Measurements from ENCODE around the gene LCOR.
A peak's percentile ranks its signal among the peaks of the same experiment; 100 is the strongest.
"Not testable (repeated sequence)": the region's sequence is repeated elsewhere in the genome, so short reads cannot be mapped to it uniquely, and the experiment has no call there.

The LCOR gene

DNA sequence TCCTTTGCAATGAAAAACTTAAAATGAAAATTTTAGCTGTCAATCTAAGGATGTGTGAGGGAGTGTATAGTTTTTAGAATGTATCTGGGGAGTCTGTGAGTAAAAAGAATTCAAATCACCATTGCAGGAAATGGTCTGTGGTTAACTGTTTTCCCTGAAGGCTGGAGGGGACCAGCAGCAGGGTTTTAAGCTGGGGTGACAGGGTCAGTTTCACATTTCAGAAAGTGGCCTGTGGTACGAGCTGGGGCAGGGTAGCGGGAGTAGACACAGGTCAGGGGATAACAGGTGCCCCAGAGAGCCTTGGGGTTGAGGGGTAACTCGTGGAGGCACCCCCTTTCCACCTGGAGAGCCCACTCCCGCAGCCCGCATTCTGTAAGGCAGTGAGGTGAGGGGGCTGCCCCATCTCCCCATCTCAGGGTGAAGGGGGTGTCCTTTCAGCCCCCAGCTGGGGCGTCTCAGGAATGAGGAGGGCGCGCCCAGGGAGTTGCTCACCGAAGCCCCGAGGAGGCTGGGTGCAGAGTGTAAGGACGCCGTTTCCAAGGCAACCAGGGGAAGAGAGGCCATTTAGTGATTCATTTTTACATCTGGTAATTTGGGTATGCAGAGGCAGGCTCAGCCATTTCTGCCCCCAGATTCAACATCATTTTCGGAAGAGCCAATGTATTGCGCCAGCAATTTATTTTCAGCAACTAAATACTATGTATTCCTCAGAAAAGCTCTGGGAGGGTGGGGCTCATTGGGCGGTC is 184.8 kb downstream of the LCOR start:
- peak; percentile 52 to 62 for DNase-seq

GRCh38 chr10:97017474-97017903 is 185.4 kb downstream of the LCOR start:
- DNase-seq = no peak

DNA sequence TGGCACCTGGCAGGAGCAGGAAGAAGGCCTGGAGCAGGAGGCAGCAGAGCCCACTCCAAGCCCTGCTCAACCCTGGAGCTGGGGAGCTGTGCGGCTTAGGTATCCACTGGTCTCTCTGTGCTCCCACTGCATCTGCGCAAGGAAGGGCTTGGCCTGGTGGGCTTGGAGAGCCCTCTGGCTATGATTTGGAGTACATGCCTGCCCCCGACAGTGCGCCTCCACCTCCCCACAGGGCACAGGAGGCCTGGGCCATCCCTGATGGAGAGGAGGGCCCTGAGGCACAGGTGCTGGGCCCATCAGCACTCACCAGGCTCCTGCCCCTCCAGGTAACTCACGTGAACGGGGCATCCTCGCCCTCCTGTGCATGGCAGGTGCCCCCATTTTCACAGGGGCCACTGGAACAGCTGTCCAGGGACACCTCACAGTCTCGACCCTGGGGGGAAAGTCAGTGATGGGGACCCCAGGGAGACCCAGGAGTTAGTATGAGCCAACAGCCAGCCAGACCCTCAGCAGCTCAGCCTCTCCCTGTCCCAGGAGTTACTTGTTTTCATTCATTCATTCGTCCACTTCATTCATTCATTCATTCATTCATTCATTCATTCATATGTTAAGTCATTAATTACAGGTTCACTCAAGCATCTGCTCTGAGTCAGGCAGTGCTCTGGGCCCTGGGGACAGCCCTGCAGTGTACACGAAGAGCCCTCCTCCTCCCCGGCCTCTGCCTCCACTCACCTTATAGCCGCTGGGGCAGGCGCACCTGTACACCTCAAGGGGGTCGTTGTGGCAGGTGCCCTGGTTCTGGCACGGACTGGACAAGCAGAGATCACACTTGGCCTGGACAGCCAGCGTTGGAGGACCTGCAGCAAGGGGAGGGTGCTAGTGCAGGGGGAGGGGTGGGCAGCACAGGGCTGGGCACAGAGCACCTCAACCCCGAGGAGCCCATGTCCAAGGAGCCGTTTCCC is 186.4 kb downstream of the LCOR start:
- no peak for DNase-seq

GRCh38 chr10:97019213-97019844 is 187.2 kb downstream of the LCOR start:
- DNase-seq = no peak

DNA sequence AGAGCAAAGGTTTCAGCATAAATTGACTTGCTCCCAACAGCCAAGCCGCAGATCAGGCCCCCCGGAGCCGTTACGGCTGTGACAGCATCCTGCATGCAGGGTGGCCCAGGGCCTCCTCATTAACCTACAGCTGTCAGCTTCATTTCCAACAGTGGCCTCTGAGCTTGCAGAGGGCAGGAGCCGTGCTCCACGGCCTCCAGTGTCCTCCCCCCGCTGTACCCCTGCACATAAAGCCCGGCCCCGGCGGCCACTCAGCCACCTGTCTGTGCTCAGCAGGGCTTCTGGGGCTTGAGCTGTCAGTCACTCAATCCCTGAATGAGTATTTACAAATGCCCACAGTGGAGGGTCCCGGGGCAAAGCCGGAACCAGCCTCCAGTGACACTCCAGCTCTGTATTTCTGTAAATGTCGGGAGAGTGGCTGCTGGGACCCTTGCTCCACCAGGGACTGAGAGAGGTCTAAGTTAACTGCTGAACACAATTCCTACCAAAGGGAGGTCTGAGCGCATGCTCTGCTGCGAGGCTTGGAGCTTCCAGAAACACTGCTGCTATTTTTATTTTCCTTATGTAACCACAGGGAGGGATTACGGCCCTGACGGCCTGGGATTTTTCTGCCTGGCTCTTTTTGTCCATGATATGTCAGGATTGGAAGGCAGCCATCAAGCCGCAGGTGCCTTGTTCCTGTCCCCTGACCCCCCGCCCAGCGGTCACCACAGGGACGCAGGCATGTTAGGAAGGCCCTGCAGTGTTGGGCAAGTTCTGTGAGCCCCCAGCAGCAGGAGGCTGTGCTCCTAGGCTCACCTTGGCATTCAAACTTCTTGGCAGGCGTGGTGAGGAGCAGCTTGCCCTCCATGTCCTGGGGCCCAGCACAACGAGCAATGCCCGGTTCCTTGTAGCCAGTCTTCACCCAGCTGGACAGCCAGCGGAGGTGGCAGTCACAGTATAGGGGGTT is 188.6 kb downstream of the LCOR start:
- no peak for DNase-seq

DNA sequence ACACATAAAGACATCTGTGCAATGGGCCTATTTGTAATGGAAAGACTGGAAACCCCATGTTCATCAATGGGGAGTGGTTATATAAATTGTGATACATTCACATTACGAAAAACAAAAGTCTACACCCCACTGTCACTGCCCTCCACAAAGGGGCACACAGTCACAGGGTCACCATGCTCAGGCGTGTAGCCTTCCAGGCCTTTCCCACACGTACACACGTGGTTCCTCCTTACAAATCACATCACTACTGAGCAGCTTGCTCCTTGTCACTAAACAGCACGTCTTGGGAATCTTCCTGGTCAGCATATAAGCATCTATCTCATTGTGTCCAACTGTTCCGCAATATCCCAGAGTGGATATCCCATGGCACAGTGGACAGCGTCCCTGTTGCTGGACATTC is 190.5 kb downstream of the LCOR start:
- DNase-seq = no peak

DNA sequence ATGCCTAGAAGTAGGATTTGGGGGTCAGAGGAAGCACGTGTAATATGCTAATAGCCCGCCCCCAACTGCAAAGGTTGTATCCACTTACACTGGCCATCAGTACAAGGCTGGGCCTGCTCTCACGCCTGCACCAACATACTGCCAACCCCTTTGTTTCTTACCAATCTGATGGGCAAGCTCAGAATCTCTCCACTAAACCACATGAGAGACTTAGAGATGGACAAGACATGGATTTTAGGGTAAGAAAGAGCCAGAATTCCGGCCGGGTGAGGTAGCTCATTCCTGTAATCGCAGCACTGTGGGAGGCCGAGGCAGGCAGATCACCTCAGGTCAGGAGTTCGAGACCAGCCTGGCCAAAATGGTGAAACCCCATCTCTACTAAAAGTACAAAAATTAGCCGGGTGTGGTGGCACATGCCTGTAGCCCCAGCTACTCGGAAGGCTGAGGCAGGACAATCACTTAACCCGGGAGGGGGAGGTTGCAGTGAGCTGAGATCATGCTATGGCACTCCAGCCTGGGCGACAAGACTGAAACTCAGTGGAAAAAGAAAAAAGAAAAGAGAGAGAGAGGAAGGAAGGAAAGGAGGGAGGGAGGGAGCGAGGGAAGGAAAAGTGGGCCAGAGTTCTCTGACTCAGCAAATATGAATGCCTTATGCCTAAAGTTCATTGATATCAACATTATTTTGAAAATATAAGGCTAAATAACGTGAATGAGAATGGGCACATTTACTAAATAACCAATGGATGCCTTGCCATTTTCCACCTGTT is 191.5 kb downstream of the LCOR start:
- DNase-seq = no peak

GRCh38 chr10:97024168-97025073 is 192.3 kb downstream of the LCOR start:
- no peak for DNase-seq

- peak; percentile 57 to 69 for DNase-seq
Measured at GRCh38 chr10:97025613-97026242, 193.6 kb downstream of the LCOR start.

DNA sequence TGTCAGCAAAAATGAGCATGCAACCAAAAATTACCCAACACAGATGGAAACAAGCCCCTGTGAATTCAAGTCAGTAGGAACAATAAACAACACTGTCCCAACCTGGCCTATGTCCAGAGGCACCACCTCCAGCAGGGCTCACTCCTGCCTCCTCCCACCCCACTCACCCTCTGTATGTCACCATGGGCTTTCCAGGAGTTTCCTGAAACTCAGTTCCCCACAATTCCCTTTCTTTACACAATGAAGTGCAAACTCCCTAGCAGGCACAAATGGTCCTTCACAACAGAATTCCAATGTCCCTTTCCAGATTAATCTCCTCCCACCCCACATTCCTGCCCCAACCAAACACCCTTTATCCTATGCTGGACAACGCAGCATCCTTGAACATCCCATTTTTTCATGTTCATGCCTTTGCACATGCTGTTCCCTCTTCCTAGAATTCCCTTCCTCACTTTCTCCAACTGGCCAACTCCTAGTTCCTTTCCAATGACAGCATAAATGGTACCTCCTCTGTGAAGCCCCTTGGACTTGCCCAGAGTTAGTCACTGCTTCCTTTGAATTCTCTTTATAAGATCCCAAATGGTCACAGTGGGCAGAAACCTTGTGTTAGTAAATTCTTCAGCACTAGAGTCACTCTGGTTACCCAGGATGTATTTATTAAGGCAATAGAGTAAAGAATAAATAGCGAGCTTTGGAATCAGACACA is 196.2 kb downstream of the LCOR start:
- DNase-seq = no peak

DNA sequence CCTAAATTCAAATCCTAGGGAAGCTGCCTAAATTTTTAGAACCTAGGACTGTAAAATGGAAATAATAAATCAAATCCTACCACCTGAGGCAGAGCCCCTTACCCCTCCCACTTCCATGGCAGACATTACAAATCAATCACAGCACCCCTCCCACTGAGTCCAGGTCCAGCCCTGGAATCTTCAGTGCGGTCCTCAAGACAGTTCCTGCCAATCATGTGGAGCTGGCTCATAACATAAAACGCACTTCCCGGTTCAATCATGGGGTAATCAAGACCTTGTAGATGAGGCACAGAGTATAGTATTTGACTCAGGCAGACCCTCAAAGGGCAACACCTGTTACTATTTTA is 196.7 kb downstream of the LCOR start:
- no peak for DNase-seq

DNA sequence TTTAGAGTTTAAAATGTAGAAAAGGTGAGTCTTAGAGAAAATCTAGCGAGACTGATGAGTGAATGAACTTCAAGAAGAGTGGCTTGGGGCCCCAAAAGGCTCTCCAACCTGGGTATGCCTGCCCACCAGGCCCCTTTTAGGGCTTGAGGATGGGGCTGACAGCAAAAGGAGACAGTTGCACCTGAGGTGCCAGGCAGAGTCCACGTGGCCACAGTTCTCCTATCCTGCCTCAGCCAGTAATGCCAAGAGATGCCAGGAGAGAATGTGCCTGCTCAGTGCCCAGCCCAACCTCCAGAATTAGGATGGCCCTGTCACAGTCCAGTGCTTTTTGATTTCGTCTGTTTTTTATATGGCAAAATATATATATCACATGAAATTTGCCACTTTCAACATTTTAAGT is 197.2 kb downstream of the LCOR start:
- no peak for DNase-seq

DNA sequence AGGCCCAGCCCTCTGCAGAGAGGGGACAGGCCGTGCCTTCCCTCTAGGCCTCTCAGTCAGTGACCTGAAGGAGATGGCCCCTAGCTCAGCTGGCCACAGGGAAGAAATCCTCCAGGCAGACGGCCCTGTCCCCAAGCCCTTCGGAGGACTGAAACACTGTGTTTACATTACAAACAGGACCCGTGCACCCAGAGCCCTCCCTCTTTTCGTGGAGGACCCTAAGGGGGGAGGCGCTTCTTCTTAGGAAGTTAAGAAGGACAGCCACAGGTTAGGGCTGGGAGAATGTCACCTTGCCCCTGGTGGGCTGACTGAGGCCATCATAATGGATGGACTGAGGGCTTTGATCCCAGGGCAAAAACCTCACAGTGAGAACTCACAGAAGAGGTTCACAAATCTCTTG is 198.8 kb downstream of the LCOR start:
- no peak for DNase-seq

GRCh38 chr10:97031459-97031858 is 199.4 kb downstream of the LCOR start:
- DNase-seq = no peak

GRCh38 chr10:97032624-97033023 is 200.5 kb downstream of the LCOR start:
- DNase-seq = no peak

DNA sequence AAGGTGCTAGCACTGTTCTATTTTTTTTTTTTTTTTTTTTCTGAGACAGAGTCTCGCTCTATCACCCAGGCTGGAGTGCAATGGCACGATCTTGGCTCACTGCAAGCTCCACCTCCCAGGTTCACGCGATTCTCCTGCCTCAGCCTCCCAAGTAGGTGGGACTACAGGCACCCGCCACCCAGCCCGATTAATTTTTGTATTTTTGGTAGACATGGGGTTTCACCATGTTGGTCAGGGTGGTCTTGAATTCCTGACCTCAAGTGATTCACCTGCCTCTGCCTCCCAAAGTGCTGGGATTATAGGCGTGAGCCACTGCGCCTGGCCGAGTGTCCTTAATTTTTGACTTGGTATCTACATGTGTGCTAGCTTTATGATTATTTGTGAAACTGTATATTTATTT is 201.7 kb downstream of the LCOR start:
- DNase-seq = not testable (repeated sequence)

DNA sequence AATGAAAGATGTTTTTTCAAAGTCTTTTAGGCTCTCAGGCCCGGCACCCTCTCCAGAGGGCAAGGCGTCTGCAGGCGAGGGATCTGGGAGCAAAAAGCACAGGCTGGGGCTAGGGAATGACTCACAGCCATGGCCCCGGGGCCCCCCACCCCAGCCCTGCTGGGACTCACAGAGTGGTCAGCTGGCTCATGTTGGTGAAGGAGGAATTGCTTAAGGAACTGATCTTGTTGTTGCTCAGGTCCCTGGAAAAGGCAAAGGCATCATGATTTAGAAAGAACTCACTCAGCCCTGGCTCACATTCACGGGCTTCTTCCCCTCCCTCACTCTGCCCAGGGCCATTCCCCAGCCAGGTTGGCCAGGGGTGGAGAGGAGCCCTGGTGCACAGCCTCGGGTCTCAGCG is 202.2 kb downstream of the LCOR start:
- no peak for DNase-seq

GRCh38 chr10:97034958-97035769 is 203.1 kb downstream of the LCOR start:
- no peak for DNase-seq

Data from activated T-cell treated with anti-CD3 and anti-CD28 coated beads, Interleukin-2, amount 50 U/mL, for 48 hours (primary cell).